CD4-positive, alpha-beta T cell treated with Interferon alpha-2 for 1 hour (primary cell): Measurements from ENCODE around the gene COL11A1.
"Not testable (repeated sequence)": the region's sequence is repeated elsewhere in the genome, so short reads cannot be mapped to it uniquely, and the experiment has no call there.

Experiments
- DNase-seq, 2 donors: peaks; one replicate each; pipeline ENCODE4 v3.0.0-alpha.2; 2020 to 2022

The COL11A1 gene

GRCh38 chr1:103075316-103076000 is 32.9 kb downstream of the COL11A1 start:
- DNase-seq, result no peak

GRCh38 chr1:103074224-103074623 is 34.1 kb downstream of the COL11A1 start:
- DNase-seq, result no peak

GRCh38 chr1:103069201-103069600 is 39.1 kb downstream of the COL11A1 start:
- DNase-seq, result no peak

- no peak for DNase-seq
These were observed 44.4 kb downstream of the COL11A1 start for GRCh38 chr1:103063921-103064320.

GRCh38 chr1:103058391-103058790 is 49.9 kb downstream of the COL11A1 start:
- DNase-seq, result no peak

GRCh38 chr1:103056423-103056822 is 51.9 kb downstream of the COL11A1 start:
- no peak for DNase-seq

GRCh38 chr1:103028110-103028509 is 80.2 kb downstream of the COL11A1 start:
- not testable (repeated sequence) for DNase-seq

- no peak for DNase-seq
These were observed 82.4 kb downstream of the COL11A1 start for GRCh38 chr1:103025858-103026409.

- DNase-seq, result no peak
These were observed 84.3 kb downstream of the COL11A1 start for GRCh38 chr1:103024051-103024450.

- DNase-seq, result no peak
These were observed 106.3 kb downstream of the COL11A1 start for GRCh38 chr1:103002005-103002404.

GRCh38 chr1:102978874-102979273 is 129.4 kb downstream of the COL11A1 start:
- DNase-seq, result no peak

- no peak for DNase-seq
These were observed 131.0 kb downstream of the COL11A1 start for GRCh38 chr1:102977292-102977691.

GRCh38 chr1:102970496-102971078 is 137.7 kb downstream of the COL11A1 start:
- peak in 1 of 2 donors; percentile 24 for DNase-seq

- no peak for DNase-seq
These were observed 140.5 kb downstream of the COL11A1 start for GRCh38 chr1:102967786-102968185.

GRCh38 chr1:102961549-102961948 is 146.8 kb downstream of the COL11A1 start:
- DNase-seq, result no peak

- no peak for DNase-seq
These were observed 153.7 kb downstream of the COL11A1 start for GRCh38 chr1:102954576-102954975.

GRCh38 chr1:102952400-102952799 is 155.9 kb downstream of the COL11A1 start:
- no peak for DNase-seq

- no peak for DNase-seq
These were observed 166.0 kb downstream of the COL11A1 start for GRCh38 chr1:102942324-102942723.

GRCh38 chr1:102941366-102941947 is 166.9 kb downstream of the COL11A1 start:
- DNase-seq, result no peak

GRCh38 chr1:102937401-102937800 is 170.9 kb downstream of the COL11A1 start:
- DNase-seq, result no peak

- DNase-seq, result not testable (repeated sequence)
These were observed 175.0 kb downstream of the COL11A1 start for GRCh38 chr1:102933362-102933761.

GRCh38 chr1:102919659-102920058 is 188.7 kb downstream of the COL11A1 start:
- DNase-seq, result no peak

GRCh38 chr1:102901996-102902395 is 206.3 kb downstream of the COL11A1 start:
- no peak for DNase-seq

GRCh38 chr1:102899935-102900334 is 208.4 kb downstream of the COL11A1 start:
- no peak for DNase-seq
